SK-N-SH treated with all-trans-retinoic acid at 6 μM for 48 hours (cell line): ENCODE results near the gene MPPED2.

Experiments
- BACH2 ChIP-seq: fragments of 250-450 bp; sonication (Bioruptor Pico); IDR thresholded peaks from 2 replicates; pipeline ENCODE4 v1.9.0; 2021; ENCODE audit warnings: mild to moderate bottlenecking, borderline replicate concordance
- ZFP3 ChIP-seq: fragments of 250-450 bp; sonication (Bioruptor Pico); IDR thresholded peaks from 2 replicates; pipeline ENCODE4 v1.5.0; 2020; ENCODE audit warnings: mild to moderate bottlenecking, moderate library complexity
- TF ChIP-seq, protein P1 (sequence below): fragments of 250-450 bp; sonication (Bioruptor Pico); IDR thresholded peaks from 2 replicates; pipeline ENCODE4 v1.8.0; 2020; ENCODE audit warnings: mild to moderate bottlenecking, moderate library complexity, borderline replicate concordance
- TF ChIP-seq, protein P2 (sequence below): fragments of 250-450 bp; sonication (Bioruptor Pico); IDR thresholded peaks from 2 replicates; pipeline ENCODE4 v1.8.0; 2021; ENCODE audit warnings: low read depth, mild to moderate bottlenecking, moderate library complexity, borderline replicate concordance

DNA sequence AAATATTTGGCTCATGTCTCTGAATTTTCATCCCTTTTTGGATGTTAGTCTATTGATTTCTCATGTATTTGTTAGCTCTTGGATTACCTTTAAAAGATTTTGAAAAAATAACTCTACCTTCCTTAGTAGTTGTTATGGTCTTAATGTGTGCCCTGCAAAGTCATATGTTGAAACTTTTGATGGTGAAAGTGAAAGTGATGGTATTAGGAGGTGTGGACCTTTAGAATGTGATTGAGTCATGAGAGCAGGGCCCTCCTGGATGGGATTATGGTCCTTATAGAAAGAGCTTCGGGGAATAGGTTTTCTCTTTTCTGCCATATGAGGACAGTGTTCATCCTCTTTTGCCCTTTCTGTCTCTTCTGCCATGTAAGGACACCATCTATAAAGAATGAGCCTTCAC, 33.6 kb upstream of the MPPED2 start:
- TF ChIP-seq BACH2 (CRISPR knock-in tag) (no peak), ZFP3 (CRISPR knock-in tag) (no peak)
- TF ChIP-seq, protein P1, sequence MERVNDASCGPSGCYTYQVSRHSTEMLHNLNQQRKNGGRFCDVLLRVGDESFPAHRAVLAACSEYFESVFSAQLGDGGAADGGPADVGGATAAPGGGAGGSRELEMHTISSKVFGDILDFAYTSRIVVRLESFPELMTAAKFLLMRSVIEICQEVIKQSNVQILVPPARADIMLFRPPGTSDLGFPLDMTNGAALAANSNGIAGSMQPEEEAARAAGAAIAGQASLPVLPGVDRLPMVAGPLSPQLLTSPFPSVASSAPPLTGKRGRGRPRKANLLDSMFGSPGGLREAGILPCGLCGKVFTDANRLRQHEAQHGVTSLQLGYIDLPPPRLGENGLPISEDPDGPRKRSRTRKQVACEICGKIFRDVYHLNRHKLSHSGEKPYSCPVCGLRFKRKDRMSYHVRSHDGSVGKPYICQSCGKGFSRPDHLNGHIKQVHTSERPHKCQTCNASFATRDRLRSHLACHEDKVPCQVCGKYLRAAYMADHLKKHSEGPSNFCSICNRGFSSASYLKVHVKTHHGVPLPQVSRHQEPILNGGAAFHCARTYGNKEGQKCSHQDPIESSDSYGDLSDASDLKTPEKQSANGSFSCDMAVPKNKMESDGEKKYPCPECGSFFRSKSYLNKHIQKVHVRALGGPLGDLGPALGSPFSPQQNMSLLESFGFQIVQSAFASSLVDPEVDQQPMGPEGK = no peak
- TF ChIP-seq, protein P2, sequence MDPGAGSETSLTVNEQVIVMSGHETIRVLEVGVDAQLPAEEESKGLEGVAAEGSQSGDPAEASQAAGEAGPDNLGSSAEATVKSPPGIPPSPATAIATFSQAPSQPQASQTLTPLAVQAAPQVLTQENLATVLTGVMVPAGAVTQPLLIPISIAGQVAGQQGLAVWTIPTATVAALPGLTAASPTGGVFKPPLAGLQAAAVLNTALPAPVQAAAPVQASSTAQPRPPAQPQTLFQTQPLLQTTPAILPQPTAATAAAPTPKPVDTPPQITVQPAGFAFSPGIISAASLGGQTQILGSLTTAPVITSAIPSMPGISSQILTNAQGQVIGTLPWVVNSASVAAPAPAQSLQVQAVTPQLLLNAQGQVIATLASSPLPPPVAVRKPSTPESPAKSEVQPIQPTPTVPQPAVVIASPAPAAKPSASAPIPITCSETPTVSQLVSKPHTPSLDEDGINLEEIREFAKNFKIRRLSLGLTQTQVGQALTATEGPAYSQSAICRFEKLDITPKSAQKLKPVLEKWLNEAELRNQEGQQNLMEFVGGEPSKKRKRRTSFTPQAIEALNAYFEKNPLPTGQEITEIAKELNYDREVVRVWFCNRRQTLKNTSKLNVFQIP (CRISPR knock-in tag) = no peak
